ENCODE data around the gene PAX2.

The PAX2 gene

GRCh38 chr10:100825325-100825875 is 80.0 kb downstream of the PAX2 start:
- DNase-seq, result no peak

GRCh38 chr10:100826031-100826651 is 80.8 kb downstream of the PAX2 start:
- DNase-seq, result no peak

- DNase-seq, result no peak
These were observed 81.2 kb downstream of the PAX2 start for GRCh38 chr10:100826661-100826982.

GRCh38 chr10:100826983-100827818 is 81.8 kb downstream of the PAX2 start:
- DNase-seq, result peak; percentile 12 to 30

GRCh38 chr10:100827819-100828737 is 82.7 kb downstream of the PAX2 start:
- peak; percentile 33 to 43 for DNase-seq

- DNase-seq, result peak in 1 of 2 experiments; percentile 11
These were observed 83.3 kb downstream of the PAX2 start for GRCh38 chr10:100828738-100829096.

GRCh38 chr10:100829097-100829870 is 83.9 kb downstream of the PAX2 start:
- no peak for DNase-seq

GRCh38 chr10:100829933-100830727 is 84.7 kb downstream of the PAX2 start:
- no peak for DNase-seq

- DNase-seq, result no peak
These were observed 85.3 kb downstream of the PAX2 start for GRCh38 chr10:100830728-100831111.

GRCh38 chr10:100831742-100832141 is 86.4 kb downstream of the PAX2 start:
- DNase-seq, result no peak

GRCh38 chr10:100835810-100836209 is 90.4 kb downstream of the PAX2 start:
- no peak for DNase-seq

- no peak for DNase-seq
These were observed 91.5 kb downstream of the PAX2 start for GRCh38 chr10:100836891-100837290.

GRCh38 chr10:100837300-100837699 is 91.9 kb downstream of the PAX2 start:
- DNase-seq, result no peak

GRCh38 chr10:100838986-100839385 is 93.6 kb downstream of the PAX2 start:
- DNase-seq, result no peak

- DNase-seq, result no peak
These were observed 96.1 kb downstream of the PAX2 start for GRCh38 chr10:100841528-100841927.

- DNase-seq, result no peak
These were observed 102.1 kb downstream of the PAX2 start for GRCh38 chr10:100847440-100847839.

- no peak for DNase-seq
These were observed 103.4 kb downstream of the PAX2 start for GRCh38 chr10:100848770-100849169.

GRCh38 chr10:100858261-100858660 is 112.9 kb downstream of the PAX2 start:
- no peak for DNase-seq

GRCh38 chr10:100858747-100859483 is 113.5 kb downstream of the PAX2 start:
- no peak for DNase-seq

GRCh38 chr10:100859484-100859763 is 114.0 kb downstream of the PAX2 start:
- no peak for DNase-seq

- no peak for DNase-seq
These were observed 118.1 kb downstream of the PAX2 start for GRCh38 chr10:100863433-100863832.

Data from NCI-H1930 (cell line).